OCI-LY3 (cell line): ENCODE data around the gene RNF187.

Experiments used
- H2AFZ ChIP-seq: fragments of 200-600, 300-600 bp; shearing (Covaris generic); 2 replicates; pipeline ENCODE4 v1.6.0; 2014; ENCODE audit warnings: antibody characterized with exemption, low read depth, low read length
- H3K27ac ChIP-seq: fragments of 200-600, 300-600 bp; sonication (generic); 2 replicates; pipeline ENCODE4 v1.5.1; 2014; ENCODE audit warnings: mild to moderate bottlenecking, low read length, moderate library complexity, mixed read lengths
- H3K27me3 ChIP-seq: fragments of 200-600, 300-600 bp; sonication (generic); 2 replicates; pipeline ENCODE4 v1.6.1; 2014; ENCODE audit warnings: low read depth, low read length, mixed read lengths
- H3K36me3 ChIP-seq: fragments of 200-600, 300-600 bp; sonication (generic); replicated peaks from 2 replicates; pipeline ENCODE3; 2014; ENCODE audit warnings: low read depth, low read length, mixed read lengths
- H3K4me1 ChIP-seq: fragments of 300-600, 200-600 bp; sonication (generic); 2 replicates; pipeline ENCODE4 v1.6.1; 2014; ENCODE audit warnings: low read length, mixed read lengths
- H3K4me2 ChIP-seq: fragments of 200-600, 300-600 bp; sonication (generic); 2 replicates; pipeline ENCODE4 v1.6.1; 2014; ENCODE audit warnings: low read length, mixed read lengths
- H3K4me3 ChIP-seq: fragments of 300-600, 200-600 bp; sonication (generic); 2 replicates; pipeline ENCODE4 v1.5.1; 2014; ENCODE audit warnings: antibody characterized with exemption, mild to moderate bottlenecking, low read length, moderate library complexity
- H3K79me2 ChIP-seq: fragments of 300-600, 200-600 bp; shearing (Covaris generic); 2 replicates; pipeline ENCODE4 v1.6.1; 2014; ENCODE audit warnings: mild to moderate bottlenecking, low read length, mixed read lengths
- H3K9ac ChIP-seq: fragments of 300-600, 200-600 bp; shearing (Covaris generic); 2 replicates; pipeline ENCODE4 v1.6.0; 2014; ENCODE audit warnings: mild to moderate bottlenecking, low read length, moderate library complexity
- H3K9me3 ChIP-seq: fragments of 200-600, 300-600 bp; shearing (Covaris generic); 2 replicates; pipeline ENCODE4 v1.6.1; 2014; ENCODE audit warnings: low read length, mixed read lengths; ENCODE audit not compliant: insufficient read depth
- H4K20me1 ChIP-seq: fragments of 200-600, 300-600 bp; sonication (generic); 2 replicates; pipeline ENCODE4 v1.6.1; 2016; ENCODE audit warnings: low read length, mixed read lengths; ENCODE audit not compliant: insufficient read depth
- EZH2phosphoT487 ChIP-seq: fragments of 200-600 bp; shearing (Covaris generic); IDR thresholded peaks from 2 replicates; pipeline ENCODE4 v1.6.1; 2018; ENCODE audit warnings: antibody characterized with exemption, mixed run types, low read depth
- TF ChIP-seq, protein P1 (sequence below): fragments of 200-600, 300-600 bp; sonication (generic); IDR thresholded peaks from 2 replicates; pipeline ENCODE4 v1.5.1; 2014; ENCODE audit warnings: antibody characterized with exemption, low read length, low read depth

Gene RNF187

GRCh38 chr1:228515200-228515834 is 28.1 kb downstream of the RNF187 start:
- Histone ChIP-seq H3K36me3 (no peaks in the 10 kb centered on the region), H3K27ac (no peak overlapping the region), H3K9me3 (no peaks in the 10 kb centered on the region), H2AFZ (no peak overlapping the region), H3K4me3 (no peak overlapping the region), H3K4me1 (no peaks in the 10 kb centered on the region), H3K79me2 (no peaks in the 10 kb centered on the region), H4K20me1 (no peaks in the 10 kb centered on the region), H3K27me3 (peaks cover 39% of the 10 kb centered on the region), H3K9ac (no peak overlapping the region), H3K4me2 (no peak overlapping the region)
- no peak for TF ChIP-seq EZH2phosphoT487
- TF ChIP-seq, protein P1, sequence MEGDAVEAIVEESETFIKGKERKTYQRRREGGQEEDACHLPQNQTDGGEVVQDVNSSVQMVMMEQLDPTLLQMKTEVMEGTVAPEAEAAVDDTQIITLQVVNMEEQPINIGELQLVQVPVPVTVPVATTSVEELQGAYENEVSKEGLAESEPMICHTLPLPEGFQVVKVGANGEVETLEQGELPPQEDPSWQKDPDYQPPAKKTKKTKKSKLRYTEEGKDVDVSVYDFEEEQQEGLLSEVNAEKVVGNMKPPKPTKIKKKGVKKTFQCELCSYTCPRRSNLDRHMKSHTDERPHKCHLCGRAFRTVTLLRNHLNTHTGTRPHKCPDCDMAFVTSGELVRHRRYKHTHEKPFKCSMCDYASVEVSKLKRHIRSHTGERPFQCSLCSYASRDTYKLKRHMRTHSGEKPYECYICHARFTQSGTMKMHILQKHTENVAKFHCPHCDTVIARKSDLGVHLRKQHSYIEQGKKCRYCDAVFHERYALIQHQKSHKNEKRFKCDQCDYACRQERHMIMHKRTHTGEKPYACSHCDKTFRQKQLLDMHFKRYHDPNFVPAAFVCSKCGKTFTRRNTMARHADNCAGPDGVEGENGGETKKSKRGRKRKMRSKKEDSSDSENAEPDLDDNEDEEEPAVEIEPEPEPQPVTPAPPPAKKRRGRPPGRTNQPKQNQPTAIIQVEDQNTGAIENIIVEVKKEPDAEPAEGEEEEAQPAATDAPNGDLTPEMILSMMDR = peak; percentile 68

DNA sequence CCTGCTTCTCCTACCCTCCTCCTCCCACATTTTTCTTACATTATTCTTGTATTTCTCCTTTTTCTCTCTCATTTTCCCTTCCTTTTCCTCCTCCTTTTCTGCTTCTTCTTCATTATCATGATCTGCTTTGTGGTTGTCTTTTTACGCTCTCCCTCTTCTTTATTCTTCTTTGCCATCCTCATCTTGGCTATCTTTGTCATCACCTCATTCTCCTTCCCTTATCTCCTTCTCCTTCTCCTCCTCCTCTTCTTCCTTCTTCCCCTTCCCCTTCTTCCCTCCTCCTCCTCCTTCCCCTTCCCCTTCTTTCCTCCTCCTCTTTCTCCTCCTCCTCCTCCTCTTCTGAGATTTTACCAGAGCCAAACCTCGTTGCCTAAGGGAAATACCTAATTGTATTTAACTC is 30.5 kb downstream of the RNF187 start:
- no peak overlapping the region for H3K9ac ChIP-seq
- H3K27me3 ChIP-seq = peaks cover 37% of the 10 kb centered on the region
- no peaks in the 10 kb centered on the region for H3K36me3 ChIP-seq
- no peak overlapping the region for H3K4me2 ChIP-seq
- no peak overlapping the region for H2AFZ ChIP-seq
- H3K79me2 ChIP-seq = no peaks in the 10 kb centered on the region
- TF ChIP-seq, protein P1 = no peak
- TF ChIP-seq EZH2phosphoT487 = no peak
- H4K20me1 ChIP-seq = no peaks in the 10 kb centered on the region
- H3K9me3 ChIP-seq = no peaks in the 10 kb centered on the region
- no peak overlapping the region for H3K27ac ChIP-seq
- H3K4me3 ChIP-seq = no peak overlapping the region
- no peaks in the 10 kb centered on the region for H3K4me1 ChIP-seq

DNA sequence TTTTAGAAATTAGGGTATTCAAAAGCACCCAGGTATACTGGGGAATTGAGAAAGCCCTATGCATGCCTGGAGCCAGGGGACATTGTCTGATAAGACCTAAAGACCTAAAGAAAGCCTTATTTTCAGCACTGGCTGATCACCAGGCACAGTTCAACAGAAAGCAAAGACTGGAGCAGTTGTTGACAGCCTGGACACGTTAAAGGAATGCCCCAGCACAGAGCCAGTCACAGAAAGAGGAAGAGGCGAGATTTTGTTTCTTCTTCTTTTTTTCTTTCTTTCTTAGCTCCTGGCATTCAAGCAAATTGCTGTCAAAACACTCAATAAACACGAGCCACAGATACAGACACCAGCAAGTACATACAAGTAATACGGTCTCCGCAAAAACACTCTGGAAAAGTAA is 40.4 kb downstream of the RNF187 start:
- Histone ChIP-seq H3K79me2 (no peaks in the 10 kb centered on the region), H3K27ac (no peak overlapping the region), H3K9me3 (no peaks in the 10 kb centered on the region), H2AFZ (no peak overlapping the region), H3K4me3 (no peak overlapping the region), H3K4me1 (no peaks in the 10 kb centered on the region), H3K4me2 (no peak overlapping the region), H4K20me1 (no peaks in the 10 kb centered on the region), H3K9ac (no peak overlapping the region), H3K36me3 (no peaks in the 10 kb centered on the region), H3K27me3 (no peaks in the 10 kb centered on the region)
- TF ChIP-seq, protein P1 = no peak
- TF ChIP-seq EZH2phosphoT487 = no peak

GRCh38 chr1:228528612-228529011 is 41.4 kb downstream of the RNF187 start:
- H3K9me3 ChIP-seq = no peaks in the 10 kb centered on the region
- H3K36me3 ChIP-seq = no peaks in the 10 kb centered on the region
- H4K20me1 ChIP-seq = no peaks in the 10 kb centered on the region
- no peak overlapping the region for H3K27ac ChIP-seq
- H3K4me3 ChIP-seq = no peak overlapping the region
- H3K4me1 ChIP-seq = no peaks in the 10 kb centered on the region
- no peaks in the 10 kb centered on the region for H3K79me2 ChIP-seq
- H3K9ac ChIP-seq = no peak overlapping the region
- H3K4me2 ChIP-seq = no peak overlapping the region
- no peaks in the 10 kb centered on the region for H3K27me3 ChIP-seq
- TF ChIP-seq EZH2phosphoT487 = no peak
- TF ChIP-seq, protein P1 = no peak
- H2AFZ ChIP-seq = no peak overlapping the region
